DOHH2 (cell line): ENCODE data around the gene SIGMAR1.

Experiments used
- H3F3A ChIP-seq: fragments of 200-600 bp; sonication (generic), shearing (Covaris generic); 2 replicates; pipeline ENCODE4 v1.6.0; 2016; ENCODE audit warnings: antibody characterized with exemption, mild to moderate bottlenecking; ENCODE audit not compliant: control insufficient read depth, insufficient read depth
- H3K27ac ChIP-seq: fragments of 200-600 bp; sonication (generic); 2 replicates; pipeline ENCODE4 v1.5.1; 2014; ENCODE audit warnings: low read depth, mild to moderate bottlenecking, low read length, moderate library complexity
- H3K27me3 ChIP-seq: fragments of 200-600 bp; sonication (generic); 2 replicates; pipeline ENCODE4 v1.6.1; 2014; ENCODE audit warnings: mild to moderate bottlenecking, low read length, mixed read lengths; ENCODE audit not compliant: control insufficient read depth
- H3K36me3 ChIP-seq: fragments of 200-600 bp; sonication (generic); 2 replicates; pipeline ENCODE4 v1.6.1; 2014; ENCODE audit warnings: mild to moderate bottlenecking, low read length, moderate library complexity, mixed read lengths; ENCODE audit not compliant: control insufficient read depth
- H3K4me1 ChIP-seq: fragments of 200-600 bp; sonication (generic); 2 replicates; pipeline ENCODE4 v1.6.1; 2014; ENCODE audit warnings: mild to moderate bottlenecking, low read length, mixed read lengths; ENCODE audit not compliant: control insufficient read depth
- H3K4me2 ChIP-seq: fragments of 200-600 bp; sonication (generic); 2 replicates; pipeline ENCODE4 v1.6.0; 2014; ENCODE audit warnings: mild to moderate bottlenecking, low read length, moderate library complexity
- H3K4me3 ChIP-seq: fragments of 200-600 bp; sonication (generic); 2 replicates; pipeline ENCODE4 v1.5.1; 2014; ENCODE audit warnings: mild to moderate bottlenecking, low read length, mixed read lengths
- H3K79me2 ChIP-seq: fragments of 200-600 bp; sonication (generic); 2 replicates; pipeline ENCODE4 v1.6.1; 2014; ENCODE audit warnings: mild to moderate bottlenecking, low read length, mixed read lengths; ENCODE audit not compliant: control insufficient read depth
- H3K9me2 ChIP-seq: fragments of 200-600 bp; sonication (generic); replicated peaks from 2 replicates; pipeline ENCODE4 v1.6.1; 2014; ENCODE audit warnings: mild to moderate bottlenecking, low read length, mixed read lengths; ENCODE audit not compliant: control insufficient read depth
- H3K9me3 ChIP-seq: fragments of 200-600 bp; sonication (generic); 2 replicates; pipeline ENCODE4 v1.6.1; 2014; ENCODE audit warnings: antibody characterized with exemption, low read length, mixed read lengths; ENCODE audit not compliant: control insufficient read depth, insufficient read depth
- H4K20me1 ChIP-seq: fragments of 200-600 bp; sonication (generic); 2 replicates; pipeline ENCODE4 v1.6.0; 2014; ENCODE audit warnings: low read depth, mild to moderate bottlenecking, antibody characterized with exemption, low read length, moderate library complexity; ENCODE audit not compliant: control insufficient read depth, insufficient read depth
- EZH2phosphoT487 ChIP-seq: fragments of 200-600 bp; sonication (generic); IDR thresholded peaks from 2 replicates; pipeline ENCODE4 v1.6.1; 2017; ENCODE audit warnings: borderline replicate concordance, mild to moderate bottlenecking, antibody characterized with exemption, low read length, moderate library complexity, mixed read lengths
- TF ChIP-seq, protein P1 (sequence below): fragments of 200-600 bp; sonication (generic); IDR thresholded peaks from one replicate; pipeline ENCODE4 v1.5.1; 2014; ENCODE audit warnings: antibody characterized with exemption, mild to moderate bottlenecking, low read depth, low read length; ENCODE audit not compliant: poor library complexity, severe bottlenecking

Gene SIGMAR1

DNA sequence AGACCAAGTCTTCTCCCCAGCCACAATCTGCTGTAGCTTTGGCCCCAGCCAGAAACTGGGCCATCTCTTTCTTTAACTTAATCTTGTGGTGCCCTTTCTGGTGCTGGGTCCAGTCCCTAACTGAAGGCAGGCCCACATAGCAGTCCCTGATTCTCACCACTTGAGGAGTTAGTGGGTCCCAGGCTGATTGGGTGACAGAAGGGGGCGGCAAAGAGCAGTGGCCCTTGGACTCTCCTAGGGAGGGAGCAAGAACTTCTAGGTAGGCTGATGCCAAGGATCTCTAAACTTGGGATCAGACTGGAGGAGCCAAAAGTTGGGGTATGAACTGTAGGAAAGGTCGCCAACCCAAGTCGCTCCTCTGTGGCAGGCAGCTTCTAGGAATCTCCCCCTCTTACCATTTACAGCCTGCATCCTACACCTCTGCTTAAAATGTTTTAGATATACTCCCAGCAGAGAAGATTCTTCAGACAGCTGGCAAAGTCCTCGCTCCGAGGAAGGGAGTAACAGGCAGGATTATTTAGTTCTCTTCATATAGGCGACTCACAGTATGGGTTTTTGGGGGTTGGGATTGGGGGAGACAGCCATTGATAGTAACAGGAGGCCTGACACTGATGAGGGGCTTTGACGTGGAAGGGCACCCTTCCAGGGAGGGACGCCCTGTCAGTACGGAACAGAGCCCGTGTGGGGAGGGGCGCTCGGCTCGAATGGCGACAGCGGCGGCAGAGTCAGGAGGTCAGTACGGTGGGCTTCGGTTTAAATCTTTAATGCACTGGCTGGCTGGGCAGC lies 26.9 kb upstream of the SIGMAR1 start:
- H4K20me1 ChIP-seq, result no peaks in the 10 kb centered on the region
- H3K27me3 ChIP-seq, result peaks cover 5% of the 10 kb centered on the region; the same call in 1 of the 2 replicates
- H3K36me3 ChIP-seq, result no peaks in the 10 kb centered on the region
- no peak for TF ChIP-seq EZH2phosphoT487
- TF ChIP-seq, protein P1, sequence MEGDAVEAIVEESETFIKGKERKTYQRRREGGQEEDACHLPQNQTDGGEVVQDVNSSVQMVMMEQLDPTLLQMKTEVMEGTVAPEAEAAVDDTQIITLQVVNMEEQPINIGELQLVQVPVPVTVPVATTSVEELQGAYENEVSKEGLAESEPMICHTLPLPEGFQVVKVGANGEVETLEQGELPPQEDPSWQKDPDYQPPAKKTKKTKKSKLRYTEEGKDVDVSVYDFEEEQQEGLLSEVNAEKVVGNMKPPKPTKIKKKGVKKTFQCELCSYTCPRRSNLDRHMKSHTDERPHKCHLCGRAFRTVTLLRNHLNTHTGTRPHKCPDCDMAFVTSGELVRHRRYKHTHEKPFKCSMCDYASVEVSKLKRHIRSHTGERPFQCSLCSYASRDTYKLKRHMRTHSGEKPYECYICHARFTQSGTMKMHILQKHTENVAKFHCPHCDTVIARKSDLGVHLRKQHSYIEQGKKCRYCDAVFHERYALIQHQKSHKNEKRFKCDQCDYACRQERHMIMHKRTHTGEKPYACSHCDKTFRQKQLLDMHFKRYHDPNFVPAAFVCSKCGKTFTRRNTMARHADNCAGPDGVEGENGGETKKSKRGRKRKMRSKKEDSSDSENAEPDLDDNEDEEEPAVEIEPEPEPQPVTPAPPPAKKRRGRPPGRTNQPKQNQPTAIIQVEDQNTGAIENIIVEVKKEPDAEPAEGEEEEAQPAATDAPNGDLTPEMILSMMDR, result peak; percentile 94
- peak overlapping the region; percentile 79 for H3K4me3 ChIP-seq
- no peaks in the 10 kb centered on the region for H3K9me3 ChIP-seq
- no peaks in the 10 kb centered on the region for H3K79me2 ChIP-seq
- H3F3A ChIP-seq, result no peaks in the 10 kb centered on the region
- H3K4me1 ChIP-seq, result peaks cover 16% of the 10 kb centered on the region
- H3K9me2 ChIP-seq, result no peaks in the 10 kb centered on the region
- H3K4me2 ChIP-seq, result peak overlapping the region; percentile 83
- no peak overlapping the region for H3K27ac ChIP-seq

DNA sequence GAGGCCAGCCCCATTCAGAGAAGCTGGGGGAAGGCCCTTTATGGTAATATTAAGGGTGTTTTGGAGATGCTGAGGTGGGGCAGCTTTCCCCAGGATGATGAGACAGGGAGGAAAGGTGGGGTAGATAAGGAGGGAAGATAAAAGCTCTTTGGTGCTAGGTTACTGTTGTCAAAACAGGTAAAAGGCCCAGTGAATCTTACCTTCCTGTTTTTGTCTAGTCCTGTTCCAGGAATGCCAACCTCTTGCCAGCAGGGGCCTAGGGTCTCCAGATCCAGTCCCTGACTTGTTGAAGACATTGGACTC lies 25.7 kb upstream of the SIGMAR1 start:
- Histone ChIP-seq H4K20me1 (no peaks in the 10 kb centered on the region), H3F3A (no peaks in the 10 kb centered on the region), H3K4me2 (no peak overlapping the region), H3K4me1 (peaks cover 16% of the 10 kb centered on the region), H3K4me3 (no peak overlapping the region), H3K27ac (no peak overlapping the region), H3K36me3 (no peaks in the 10 kb centered on the region), H3K9me2 (no peaks in the 10 kb centered on the region), H3K27me3 (peaks cover 5% of the 10 kb centered on the region; the same call in 1 of the 2 replicates), H3K79me2 (no peaks in the 10 kb centered on the region), H3K9me3 (no peaks in the 10 kb centered on the region)
- no peak for TF ChIP-seq EZH2phosphoT487
- TF ChIP-seq, protein P1, result no peak

DNA sequence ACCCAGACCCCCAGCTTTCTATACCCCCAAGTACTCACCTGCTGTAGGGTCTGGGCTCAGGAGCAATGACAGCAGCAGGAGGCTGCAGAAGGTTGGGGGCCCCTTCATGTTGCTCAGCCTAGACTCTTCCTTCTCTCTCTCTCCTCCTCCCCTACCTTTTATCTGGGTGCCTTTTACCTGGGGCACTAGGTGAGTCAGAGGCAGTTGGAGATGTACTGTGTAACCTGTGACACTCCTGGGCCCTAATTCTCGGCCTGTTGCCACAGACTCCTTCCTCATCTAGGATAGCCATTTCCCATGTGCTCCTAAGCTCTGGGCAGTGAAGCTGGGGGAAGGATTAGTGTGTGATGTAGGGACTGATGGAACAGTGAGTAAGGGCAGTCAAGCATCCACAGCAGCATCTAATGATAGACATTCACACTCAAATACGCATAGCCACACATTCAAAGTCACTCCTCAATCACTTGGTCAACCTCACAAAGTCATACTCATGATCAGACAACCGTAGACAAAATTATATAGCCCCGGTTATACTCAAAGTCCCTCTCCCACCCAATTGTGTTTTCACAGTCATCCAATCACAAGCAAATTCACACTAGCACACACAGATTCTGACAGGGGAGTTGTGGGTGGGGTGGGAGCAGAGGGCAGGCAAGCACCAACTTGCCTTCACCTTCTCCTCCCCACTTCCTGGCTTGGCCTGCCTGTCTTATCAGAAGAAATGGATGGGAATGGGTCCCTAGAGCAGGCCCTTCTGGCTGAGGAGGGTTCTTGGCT lies 25.1 kb upstream of the SIGMAR1 start, which contains the start of gene CCL27:
CCL27 (minus strand) TSS at position 132 of the 777 bp plus-strand sequence; CDS start at position 108, 24 bp downstream.
- no peak within 1 kb of the TSS for H3K4me2 ChIP-seq
- no peaks in the 10 kb centered on the region for H4K20me1 ChIP-seq
- H3K4me1 ChIP-seq, result peaks cover 16% of the 10 kb centered on the region
- no peaks in the 10 kb centered on the region for H3K9me2 ChIP-seq
- H3K27me3 ChIP-seq, result peaks cover 8% of the 10 kb centered on the region; the same call in 1 of the 2 replicates
- H3K4me3 ChIP-seq, result no peak within 1 kb of the TSS
- TF ChIP-seq EZH2phosphoT487, result no peak
- TF ChIP-seq, protein P1, result no peak
- no peaks in the 10 kb centered on the region for H3K79me2 ChIP-seq
- no peaks in the 10 kb centered on the region for H3F3A ChIP-seq
- no peaks in the 10 kb centered on the region for H3K9me3 ChIP-seq
- no peak within 1 kb of the TSS for H3K27ac ChIP-seq
- H3K36me3 ChIP-seq, result no peaks in the 10 kb centered on the region
